Measurements from ENCODE around the gene ZC3H12D.

The ZC3H12D gene

DNA sequence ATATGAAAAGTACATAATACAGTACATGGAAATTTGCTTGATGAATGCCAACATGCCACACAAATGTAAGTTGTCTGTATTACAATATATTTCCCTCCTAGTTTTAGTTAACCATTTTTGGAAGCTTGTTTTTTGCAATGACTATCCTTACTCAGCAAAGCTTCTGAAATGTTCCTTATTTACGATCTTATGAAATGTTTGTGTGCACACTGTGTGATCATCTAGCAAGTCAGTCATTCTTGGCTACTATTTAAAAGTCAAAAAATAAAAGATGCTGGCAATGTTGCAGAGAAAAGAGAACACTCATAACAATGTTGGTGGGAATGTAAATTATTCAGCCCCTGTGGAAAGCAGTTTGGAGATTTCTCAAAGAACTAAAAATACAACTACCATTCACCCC lies 50.9 kb downstream of the ZC3H12D start:
- in situ Hi-C loops (cut with MboI; ENCODE audit: low pct_unique_long_range_greater_than_20kb, low sequenced_read_pairs, unreplicated experiment) = loop anchor here (10.0 kb wide), 2 partner anchors 399 to 849 kb away; no protein-coding TSS in a partner anchor
- no peak for DNase-seq (ENCODE audit: low spot score)

DNA sequence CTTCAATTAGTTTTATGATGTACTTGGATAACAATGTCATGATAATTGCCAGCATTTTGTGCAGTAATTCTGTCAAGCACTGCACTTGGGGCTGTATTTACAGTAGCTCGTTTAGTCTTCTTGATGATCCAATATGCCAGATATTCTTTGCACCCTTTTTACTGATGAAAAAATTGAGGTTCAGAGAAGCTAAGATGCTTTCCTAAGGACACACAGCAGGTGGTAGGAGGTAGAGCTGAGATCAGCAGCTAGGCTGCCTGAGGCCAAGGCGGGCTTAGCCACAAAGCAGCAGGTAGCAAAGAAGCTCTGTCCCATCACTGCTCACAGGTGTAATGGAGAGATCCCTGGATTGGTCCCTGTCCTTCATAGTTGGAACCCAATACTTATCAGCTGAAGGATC lies 51.4 kb downstream of the ZC3H12D start:
- no peak for DNase-seq (ENCODE audit: low spot score)
- in situ Hi-C loops (cut with MboI; ENCODE audit: low pct_unique_long_range_greater_than_20kb, low sequenced_read_pairs, unreplicated experiment) = loop anchor here (10.0 kb wide), 2 partner anchors 399 to 849 kb away; no protein-coding TSS in a partner anchor
- TF ChIP-seq, protein P1, sequence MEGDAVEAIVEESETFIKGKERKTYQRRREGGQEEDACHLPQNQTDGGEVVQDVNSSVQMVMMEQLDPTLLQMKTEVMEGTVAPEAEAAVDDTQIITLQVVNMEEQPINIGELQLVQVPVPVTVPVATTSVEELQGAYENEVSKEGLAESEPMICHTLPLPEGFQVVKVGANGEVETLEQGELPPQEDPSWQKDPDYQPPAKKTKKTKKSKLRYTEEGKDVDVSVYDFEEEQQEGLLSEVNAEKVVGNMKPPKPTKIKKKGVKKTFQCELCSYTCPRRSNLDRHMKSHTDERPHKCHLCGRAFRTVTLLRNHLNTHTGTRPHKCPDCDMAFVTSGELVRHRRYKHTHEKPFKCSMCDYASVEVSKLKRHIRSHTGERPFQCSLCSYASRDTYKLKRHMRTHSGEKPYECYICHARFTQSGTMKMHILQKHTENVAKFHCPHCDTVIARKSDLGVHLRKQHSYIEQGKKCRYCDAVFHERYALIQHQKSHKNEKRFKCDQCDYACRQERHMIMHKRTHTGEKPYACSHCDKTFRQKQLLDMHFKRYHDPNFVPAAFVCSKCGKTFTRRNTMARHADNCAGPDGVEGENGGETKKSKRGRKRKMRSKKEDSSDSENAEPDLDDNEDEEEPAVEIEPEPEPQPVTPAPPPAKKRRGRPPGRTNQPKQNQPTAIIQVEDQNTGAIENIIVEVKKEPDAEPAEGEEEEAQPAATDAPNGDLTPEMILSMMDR (IDR thresholded peaks at IDR 0.05; ENCODE audit: extremely low read depth, insufficient read depth, missing control alignments) = no peak

More for the DNA sequence above, 50.9 kb downstream of the ZC3H12D start:
- TF ChIP-seq, protein P1 (IDR thresholded peaks at IDR 0.05; ENCODE audit: extremely low read depth, insufficient read depth, missing control alignments) = no peak

DNA sequence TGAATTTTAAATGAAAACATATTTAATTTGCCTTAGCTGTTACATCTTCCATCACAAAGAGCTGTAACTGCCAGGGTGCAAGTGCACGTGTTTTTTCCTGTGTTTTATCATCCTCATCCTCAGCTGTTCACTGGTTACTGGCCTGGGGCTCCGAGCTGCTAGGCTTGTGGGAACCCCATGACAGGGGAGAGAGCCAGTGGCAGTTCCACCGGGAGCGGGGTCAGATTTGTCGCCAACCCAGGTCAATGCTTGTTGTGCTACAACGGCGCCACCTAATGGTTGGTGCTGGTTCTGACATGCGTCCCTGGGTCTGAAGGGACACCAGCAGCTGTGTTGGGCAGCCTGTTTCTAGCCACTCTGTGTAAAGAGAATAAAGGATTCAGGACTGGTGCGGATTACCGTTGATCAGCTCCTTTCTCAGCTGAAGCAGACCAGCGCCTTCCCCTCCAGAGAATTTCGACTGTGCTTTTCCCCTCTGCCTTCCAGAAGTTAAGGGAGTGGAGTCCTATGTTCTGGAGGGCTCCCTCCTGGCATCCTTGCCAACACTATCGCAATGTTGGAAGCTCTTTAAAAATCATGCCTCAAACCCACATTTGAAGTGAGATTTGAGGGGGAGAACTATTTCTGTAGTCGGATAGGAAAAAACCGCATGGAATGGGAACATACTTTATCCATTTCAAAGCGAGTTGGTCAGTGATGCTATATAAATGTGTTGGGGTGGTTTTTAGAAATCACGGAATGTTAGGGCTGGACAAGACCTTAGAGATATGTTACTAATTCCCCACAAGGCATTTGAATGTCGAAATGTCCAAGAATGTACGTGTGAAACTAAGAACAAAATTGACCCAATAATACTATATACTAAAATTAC lies 52.7 kb downstream of the ZC3H12D start:
- in situ Hi-C loops (cut with MboI; ENCODE audit: low pct_unique_long_range_greater_than_20kb, low sequenced_read_pairs, unreplicated experiment) = loop anchor here (10.0 kb wide), 2 partner anchors 397 to 847 kb away; no protein-coding TSS in a partner anchor
- TF ChIP-seq, protein P1 (IDR thresholded peaks at IDR 0.05; ENCODE audit: extremely low read depth, insufficient read depth, missing control alignments) = peak; percentile 94
- peak; percentile 89 for DNase-seq (ENCODE audit: low spot score)

DNA sequence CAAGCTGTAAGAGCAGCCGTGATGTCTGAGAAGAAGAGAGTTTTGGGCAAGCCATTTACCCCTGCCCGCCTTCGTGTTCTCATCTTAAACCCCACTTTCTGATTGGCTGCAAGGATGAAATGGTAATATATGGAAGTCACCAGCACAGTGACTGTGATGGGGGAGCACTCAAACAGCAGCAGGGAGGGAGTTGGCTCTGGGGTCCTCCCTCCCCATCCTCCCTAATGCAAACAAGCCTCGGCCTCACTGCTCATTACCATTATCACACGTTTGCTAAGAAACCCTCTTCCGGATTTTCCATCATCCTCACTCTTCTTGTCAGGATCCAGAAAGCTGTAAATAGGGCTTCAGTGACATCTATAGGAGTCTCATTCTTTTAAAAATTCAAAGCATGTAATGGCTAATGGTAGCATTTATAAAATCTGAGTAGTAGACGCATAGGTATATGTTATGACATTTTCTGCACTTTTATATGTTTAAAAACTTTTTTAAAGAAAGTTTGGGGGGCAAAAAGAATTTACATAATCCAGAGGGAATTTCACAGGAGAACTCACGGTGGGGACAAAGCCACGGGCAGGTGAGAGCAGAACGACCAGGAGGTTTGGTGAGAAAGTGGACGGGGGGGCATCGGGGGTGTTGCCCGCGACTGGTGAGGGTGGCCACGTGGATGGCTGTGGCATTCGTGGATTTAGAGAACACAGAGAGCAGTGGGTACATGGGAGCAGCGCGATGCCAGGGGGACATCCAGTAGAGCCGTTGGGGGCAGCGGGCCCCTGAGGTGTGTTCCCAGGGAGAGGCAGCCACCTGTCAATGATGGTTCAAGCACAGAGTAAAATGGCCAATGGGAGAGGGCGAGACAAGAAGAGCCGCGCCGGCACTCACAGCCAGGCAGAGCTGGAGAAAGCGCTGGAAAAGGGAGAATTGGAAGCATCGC lies 55.1 kb downstream of the ZC3H12D start:
- no peak for DNase-seq (ENCODE audit: low spot score)
- in situ Hi-C loops (cut with MboI; ENCODE audit: low pct_unique_long_range_greater_than_20kb, low sequenced_read_pairs, unreplicated experiment) = loop anchor here (10.0 kb wide), 3 partner anchors 355 to 845 kb away; no protein-coding TSS in a partner anchor
- TF ChIP-seq, protein P1 (IDR thresholded peaks at IDR 0.05; ENCODE audit: extremely low read depth, insufficient read depth, missing control alignments) = no peak

DNA sequence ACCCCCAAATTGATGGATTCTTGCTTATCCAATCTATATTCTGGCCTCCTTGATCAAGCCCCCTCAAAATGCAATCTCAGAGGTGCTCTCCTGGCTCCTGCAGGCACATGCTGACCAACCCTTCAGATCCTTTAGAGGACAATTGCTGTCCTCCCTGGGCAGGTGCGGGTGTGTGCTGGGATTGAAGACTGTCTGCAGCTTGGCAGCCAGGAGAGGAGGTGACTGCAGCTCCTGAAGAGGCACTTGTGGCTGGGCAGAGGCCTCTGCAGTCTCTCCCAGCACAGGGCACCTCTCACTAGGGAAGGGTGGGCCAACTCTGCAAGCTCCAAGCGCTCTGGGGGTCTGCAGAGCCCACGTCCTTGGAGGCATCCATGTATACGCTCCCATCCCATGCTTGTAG lies 56.2 kb downstream of the ZC3H12D start:
- no peak for DNase-seq (ENCODE audit: low spot score)
- TF ChIP-seq, protein P1 (IDR thresholded peaks at IDR 0.05; ENCODE audit: extremely low read depth, insufficient read depth, missing control alignments) = no peak
- in situ Hi-C loops (cut with MboI; ENCODE audit: low pct_unique_long_range_greater_than_20kb, low sequenced_read_pairs, unreplicated experiment) = loop anchor here (10.0 kb wide), 1 partner anchor 354 kb away; no protein-coding TSS in a partner anchor

DNA sequence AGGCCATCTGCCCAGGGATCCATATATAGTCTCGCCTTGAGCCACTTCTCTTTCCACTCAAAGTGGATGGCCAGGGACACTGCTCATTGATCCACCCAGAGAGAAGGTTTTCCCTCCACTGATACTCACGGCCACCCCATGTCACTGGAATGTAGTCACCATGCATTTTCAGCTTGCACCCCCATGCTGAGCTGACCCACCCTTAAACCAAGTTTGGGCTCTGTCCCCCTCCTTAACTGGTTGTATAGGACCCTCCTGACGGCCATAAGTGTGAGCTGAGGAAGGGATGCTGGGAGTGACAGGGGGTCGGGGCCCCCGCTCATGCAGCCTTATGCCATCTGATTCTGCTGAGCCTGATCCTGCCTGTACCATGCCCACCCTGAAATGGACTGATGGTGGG lies 59.1 kb downstream of the ZC3H12D start:
- in situ Hi-C loops (cut with MboI; ENCODE audit: low pct_unique_long_range_greater_than_20kb, low sequenced_read_pairs, unreplicated experiment) = loop anchor here (10.0 kb wide), 1 partner anchor 351 kb away; no protein-coding TSS in a partner anchor
- TF ChIP-seq, protein P1 (IDR thresholded peaks at IDR 0.05; ENCODE audit: extremely low read depth, insufficient read depth, missing control alignments) = no peak
- no peak for DNase-seq (ENCODE audit: low spot score)
